ENCODE measurements around the gene SATL1.

DNA sequence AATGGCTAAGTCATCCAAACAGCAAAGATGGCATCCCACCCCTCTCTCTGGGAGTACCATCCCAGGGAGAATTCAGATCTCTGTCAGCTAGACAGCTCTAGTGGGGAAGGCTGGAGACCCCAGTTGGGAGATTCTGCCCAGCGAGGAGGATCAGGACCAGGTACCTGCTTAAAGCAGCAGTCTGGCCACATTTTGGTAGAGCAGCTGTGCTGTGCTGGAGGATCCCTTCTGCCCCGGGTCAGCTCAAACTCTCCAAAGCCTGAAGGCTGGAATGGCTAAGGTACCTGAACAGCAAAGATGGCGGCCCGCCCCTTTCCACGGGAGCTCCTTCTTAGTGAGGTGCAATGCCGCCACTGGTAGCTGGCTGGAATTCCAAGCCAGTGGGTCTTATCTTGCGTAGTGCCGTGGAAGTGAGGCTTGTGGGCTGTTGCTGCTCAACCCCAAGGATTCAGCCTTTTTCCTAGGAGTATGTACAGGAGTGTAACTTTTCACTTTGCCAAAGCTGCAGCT, 40.1 kb downstream of the SATL1 start:
- TF ChIP-seq, protein P1, sequence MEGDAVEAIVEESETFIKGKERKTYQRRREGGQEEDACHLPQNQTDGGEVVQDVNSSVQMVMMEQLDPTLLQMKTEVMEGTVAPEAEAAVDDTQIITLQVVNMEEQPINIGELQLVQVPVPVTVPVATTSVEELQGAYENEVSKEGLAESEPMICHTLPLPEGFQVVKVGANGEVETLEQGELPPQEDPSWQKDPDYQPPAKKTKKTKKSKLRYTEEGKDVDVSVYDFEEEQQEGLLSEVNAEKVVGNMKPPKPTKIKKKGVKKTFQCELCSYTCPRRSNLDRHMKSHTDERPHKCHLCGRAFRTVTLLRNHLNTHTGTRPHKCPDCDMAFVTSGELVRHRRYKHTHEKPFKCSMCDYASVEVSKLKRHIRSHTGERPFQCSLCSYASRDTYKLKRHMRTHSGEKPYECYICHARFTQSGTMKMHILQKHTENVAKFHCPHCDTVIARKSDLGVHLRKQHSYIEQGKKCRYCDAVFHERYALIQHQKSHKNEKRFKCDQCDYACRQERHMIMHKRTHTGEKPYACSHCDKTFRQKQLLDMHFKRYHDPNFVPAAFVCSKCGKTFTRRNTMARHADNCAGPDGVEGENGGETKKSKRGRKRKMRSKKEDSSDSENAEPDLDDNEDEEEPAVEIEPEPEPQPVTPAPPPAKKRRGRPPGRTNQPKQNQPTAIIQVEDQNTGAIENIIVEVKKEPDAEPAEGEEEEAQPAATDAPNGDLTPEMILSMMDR (IDR thresholded peaks at IDR 0.05) = no peak
- no peak for TF ChIP-seq EP300 (IDR thresholded peaks at IDR 0.05)

All from ovary (tissue), 3 donors.